ENCODE data around the gene SEPTIN3. TPM values are rescaled to one million over a fixed set of nuclear protein-coding genes. Genes with fewer than 3 reads are reported as not detected.

The SEPTIN3 gene
- total and polyA plus RNA-seq, 9 of the 15 experiments (the other 6 are each of a cell fraction or from before 2014, with no cell fraction given), result 0.06 TPM; not detected in 8

GRCh38 chr22:41925783-41926460 is 43.3 kb upstream of the SEPTIN3 start (continued):
- TF ChIP-seq, protein P1, sequence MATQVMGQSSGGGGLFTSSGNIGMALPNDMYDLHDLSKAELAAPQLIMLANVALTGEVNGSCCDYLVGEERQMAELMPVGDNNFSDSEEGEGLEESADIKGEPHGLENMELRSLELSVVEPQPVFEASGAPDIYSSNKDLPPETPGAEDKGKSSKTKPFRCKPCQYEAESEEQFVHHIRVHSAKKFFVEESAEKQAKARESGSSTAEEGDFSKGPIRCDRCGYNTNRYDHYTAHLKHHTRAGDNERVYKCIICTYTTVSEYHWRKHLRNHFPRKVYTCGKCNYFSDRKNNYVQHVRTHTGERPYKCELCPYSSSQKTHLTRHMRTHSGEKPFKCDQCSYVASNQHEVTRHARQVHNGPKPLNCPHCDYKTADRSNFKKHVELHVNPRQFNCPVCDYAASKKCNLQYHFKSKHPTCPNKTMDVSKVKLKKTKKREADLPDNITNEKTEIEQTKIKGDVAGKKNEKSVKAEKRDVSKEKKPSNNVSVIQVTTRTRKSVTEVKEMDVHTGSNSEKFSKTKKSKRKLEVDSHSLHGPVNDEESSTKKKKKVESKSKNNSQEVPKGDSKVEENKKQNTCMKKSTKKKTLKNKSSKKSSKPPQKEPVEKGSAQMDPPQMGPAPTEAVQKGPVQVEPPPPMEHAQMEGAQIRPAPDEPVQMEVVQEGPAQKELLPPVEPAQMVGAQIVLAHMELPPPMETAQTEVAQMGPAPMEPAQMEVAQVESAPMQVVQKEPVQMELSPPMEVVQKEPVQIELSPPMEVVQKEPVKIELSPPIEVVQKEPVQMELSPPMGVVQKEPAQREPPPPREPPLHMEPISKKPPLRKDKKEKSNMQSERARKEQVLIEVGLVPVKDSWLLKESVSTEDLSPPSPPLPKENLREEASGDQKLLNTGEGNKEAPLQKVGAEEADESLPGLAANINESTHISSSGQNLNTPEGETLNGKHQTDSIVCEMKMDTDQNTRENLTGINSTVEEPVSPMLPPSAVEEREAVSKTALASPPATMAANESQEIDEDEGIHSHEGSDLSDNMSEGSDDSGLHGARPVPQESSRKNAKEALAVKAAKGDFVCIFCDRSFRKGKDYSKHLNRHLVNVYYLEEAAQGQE (IDR thresholded peaks at IDR 0.05; ENCODE audit: borderline replicate concordance), result no peak
- TF ChIP-seq, protein P1 (CRISPR knock-in tag; IDR thresholded peaks at IDR 0.05; ENCODE audit: low read depth), result no peak
- TF ChIP-seq, protein P2, sequence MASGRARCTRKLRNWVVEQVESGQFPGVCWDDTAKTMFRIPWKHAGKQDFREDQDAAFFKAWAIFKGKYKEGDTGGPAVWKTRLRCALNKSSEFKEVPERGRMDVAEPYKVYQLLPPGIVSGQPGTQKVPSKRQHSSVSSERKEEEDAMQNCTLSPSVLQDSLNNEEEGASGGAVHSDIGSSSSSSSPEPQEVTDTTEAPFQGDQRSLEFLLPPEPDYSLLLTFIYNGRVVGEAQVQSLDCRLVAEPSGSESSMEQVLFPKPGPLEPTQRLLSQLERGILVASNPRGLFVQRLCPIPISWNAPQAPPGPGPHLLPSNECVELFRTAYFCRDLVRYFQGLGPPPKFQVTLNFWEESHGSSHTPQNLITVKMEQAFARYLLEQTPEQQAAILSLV (tag; IDR thresholded peaks at IDR 0.05), result no peak
- TF ChIP-seq USF2 (CRISPR knock-in tag; IDR thresholded peaks at IDR 0.05) (no peak), MYNN (IDR thresholded peaks at IDR 0.05) (0 out of 2 replicates have a peak, but pooled peaks have one; percentile 24), MYNN (CRISPR knock-in tag; IDR thresholded peaks at IDR 0.05) (no peak), RAD21 (CRISPR knock-in tag; conservative IDR thresholded peaks at IDR 0.05 in 1 of 2, IDR thresholded peaks at IDR 0.05 in 1 of 2) (peak in 1 of 2 experiments; percentile 43; a peak in 2 of 4 replicates), ZNF23 (CRISPR knock-in tag; IDR thresholded peaks at IDR 0.05) (no peak), TFAP4 (CRISPR knock-in tag; IDR thresholded peaks at IDR 0.05; ENCODE audit: borderline replicate concordance) (no peak), NRF1 (conservative IDR thresholded peaks at IDR 0.05 in 1 of 2, IDR thresholded peaks at IDR 0.05 in 1 of 2) (no peak), HOXB6 (CRISPR knock-in tag; IDR thresholded peaks at IDR 0.05; ENCODE audit: borderline replicate concordance) (no peak), CREM (IDR thresholded peaks at IDR 0.05; ENCODE audit: low read depth) (peak; percentile 30; the same call in 1 of the 2 replicates)
- TF ChIP-seq, protein P3, sequence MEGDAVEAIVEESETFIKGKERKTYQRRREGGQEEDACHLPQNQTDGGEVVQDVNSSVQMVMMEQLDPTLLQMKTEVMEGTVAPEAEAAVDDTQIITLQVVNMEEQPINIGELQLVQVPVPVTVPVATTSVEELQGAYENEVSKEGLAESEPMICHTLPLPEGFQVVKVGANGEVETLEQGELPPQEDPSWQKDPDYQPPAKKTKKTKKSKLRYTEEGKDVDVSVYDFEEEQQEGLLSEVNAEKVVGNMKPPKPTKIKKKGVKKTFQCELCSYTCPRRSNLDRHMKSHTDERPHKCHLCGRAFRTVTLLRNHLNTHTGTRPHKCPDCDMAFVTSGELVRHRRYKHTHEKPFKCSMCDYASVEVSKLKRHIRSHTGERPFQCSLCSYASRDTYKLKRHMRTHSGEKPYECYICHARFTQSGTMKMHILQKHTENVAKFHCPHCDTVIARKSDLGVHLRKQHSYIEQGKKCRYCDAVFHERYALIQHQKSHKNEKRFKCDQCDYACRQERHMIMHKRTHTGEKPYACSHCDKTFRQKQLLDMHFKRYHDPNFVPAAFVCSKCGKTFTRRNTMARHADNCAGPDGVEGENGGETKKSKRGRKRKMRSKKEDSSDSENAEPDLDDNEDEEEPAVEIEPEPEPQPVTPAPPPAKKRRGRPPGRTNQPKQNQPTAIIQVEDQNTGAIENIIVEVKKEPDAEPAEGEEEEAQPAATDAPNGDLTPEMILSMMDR (IDR thresholded peaks at IDR 0.05 in 2 of 3, conservative IDR thresholded peaks at IDR 0.05 in 1 of 3; ENCODE audit: insufficient read depth in 2 of 3, low read depth in 1 of 3, low read length in 3 of 3), result peak; percentile 59 to 89 (median 65)
